HEK293 (cell line): ENCODE results near the gene EXOC2.
A peak's percentile ranks its signal among the peaks of the same experiment; 100 is the strongest.

Source experiments
- CTCF ChIA-PET: fragments of 350-600 bp; formaldehyde crosslinking; extraction: SDS; loops from one replicate; lab custom pipeline; 2021; ENCODE audit warnings: antibody characterized with exemption; lab: Yijun Ruan, JAX
- POLR2A ChIA-PET: fragments of 300-600 bp; formaldehyde crosslinking; extraction: SDS; loops from one replicate; lab custom pipeline; 2020; ENCODE audit warnings: antibody characterized with exemption, inconsistent platforms; lab: Yijun Ruan, JAX
- H3K27ac ChIP-seq: fragments of 200-500 bp; sonication (Bioruptor generic); 2 replicates; pipeline ENCODE4 v1.5.1; 2014; ENCODE audit warnings: low read depth, low read length, control low read depth, inconsistent platforms; ENCODE audit errors: extremely low read depth
- H3K36me3 ChIP-seq, 2 experiments: fragments of 200-500 bp in 1 of 2; sonication (Bioruptor generic) in 1 of 2; 1 replicate in 1 of 2; 2 replicates in 1 of 2; pipeline ENCODE4 v1.5.1; 2014 to 2017; ENCODE audit warnings: inconsistent platforms in 2 of 2, low read length in 2 of 2; ENCODE audit not compliant: control insufficient read depth in 2 of 2, insufficient read depth in 1 of 2
- H3K4me1 ChIP-seq: fragments of 200-500 bp; sonication (Bioruptor generic); 2 replicates; pipeline ENCODE4 v1.5.1; 2014; ENCODE audit warnings: mild to moderate bottlenecking, low read length, inconsistent platforms; ENCODE audit not compliant: control insufficient read depth, insufficient read depth
- H3K4me3 ChIP-seq: 2 replicates; pipeline ENCODE4 v1.5.1; 2011; ENCODE audit warnings: low read depth, mild to moderate bottlenecking, control low read depth, low read length, moderate library complexity
- H3K9me3 ChIP-seq: fragments of 200-500 bp; sonication (Bioruptor generic); 2 replicates; pipeline ENCODE4 v1.5.1; 2014; ENCODE audit warnings: low read depth, low read length, inconsistent platforms; ENCODE audit not compliant: control insufficient read depth, insufficient read depth
- BCL11B ChIP-seq: fragments of 450-650 bp; formaldehyde crosslinking; IDR thresholded peaks from 2 replicates; pipeline ENCODE4 v1.5.1; 2016; ENCODE audit warnings: low read depth, missing biosample characterization, missing genetic modification characterization
- SP7 ChIP-seq: fragments of 450-650 bp; formaldehyde crosslinking; IDR thresholded peaks from 2 replicates; pipeline ENCODE4 v1.5.1; 2016; ENCODE audit warnings: missing biosample characterization, missing genetic modification characterization
- WT1 ChIP-seq: fragments of 450-650 bp; formaldehyde crosslinking; IDR thresholded peaks from 2 replicates; pipeline ENCODE4 v1.5.1; 2016; ENCODE audit warnings: missing biosample characterization, missing genetic modification characterization
- ZBTB1 ChIP-seq: fragments of 450-650 bp; formaldehyde crosslinking; IDR thresholded peaks from 2 replicates; pipeline ENCODE4 v1.5.1; 2016; ENCODE audit warnings: missing biosample characterization, missing genetic modification characterization
- ZFP69B ChIP-seq: fragments of 450-650 bp; formaldehyde crosslinking; IDR thresholded peaks from 2 replicates; pipeline ENCODE4 v1.5.1; 2016; ENCODE audit warnings: missing biosample characterization, missing genetic modification characterization
- ZNF112 ChIP-seq: fragments of 450-650 bp; formaldehyde crosslinking; IDR thresholded peaks from 2 replicates; pipeline ENCODE4 v1.5.0; 2017; ENCODE audit warnings: missing biosample characterization, missing genetic modification characterization
- ZNF157 ChIP-seq: fragments of 450-650 bp; formaldehyde crosslinking; IDR thresholded peaks from 2 replicates; pipeline ENCODE4 v1.5.1; 2016; ENCODE audit warnings: missing biosample characterization, missing genetic modification characterization
- ZNF16 ChIP-seq: fragments of 450-650 bp; formaldehyde crosslinking; IDR thresholded peaks from 2 replicates; pipeline ENCODE4 v1.5.1; 2016; ENCODE audit warnings: low read depth, missing biosample characterization, missing genetic modification characterization
- ZNF169 ChIP-seq: fragments of 450-650 bp; formaldehyde crosslinking; IDR thresholded peaks from 2 replicates; pipeline ENCODE4 v1.5.1; 2016; ENCODE audit warnings: missing biosample characterization, missing genetic modification characterization
- ZNF239 ChIP-seq: fragments of 450-650 bp; formaldehyde crosslinking; IDR thresholded peaks from 2 replicates; pipeline ENCODE4 v1.5.1; 2016; ENCODE audit warnings: missing biosample characterization, missing genetic modification characterization
- ZNF292 ChIP-seq: fragments of 450-650 bp; formaldehyde crosslinking; IDR thresholded peaks from 2 replicates; pipeline ENCODE4 v1.5.1; 2016; ENCODE audit warnings: low read depth, missing biosample characterization, missing genetic modification characterization, borderline replicate concordance
- ZNF335 ChIP-seq: fragments of 450-650 bp; formaldehyde crosslinking; conservative IDR thresholded peaks from 2 replicates; pipeline ENCODE4 v1.5.1; 2016; ENCODE audit warnings: missing biosample characterization, missing genetic modification characterization
- ZNF341 ChIP-seq: fragments of 450-650 bp; formaldehyde crosslinking; IDR thresholded peaks from 2 replicates; pipeline ENCODE4; 2016; ENCODE audit warnings: low read depth, missing biosample characterization, missing genetic modification characterization
- ZNF473 ChIP-seq: fragments of 450-650 bp; formaldehyde crosslinking; IDR thresholded peaks from 2 replicates; pipeline ENCODE4 v1.5.1; 2017; ENCODE audit warnings: missing biosample characterization, missing genetic modification characterization
- ZNF48 ChIP-seq: fragments of 450-650 bp; formaldehyde crosslinking; IDR thresholded peaks from 2 replicates; pipeline ENCODE4 v1.5.1; 2016; ENCODE audit warnings: missing biosample characterization, missing genetic modification characterization
- ZNF529 ChIP-seq: fragments of 450-650 bp; formaldehyde crosslinking; IDR thresholded peaks from 2 replicates; pipeline ENCODE4 v1.5.1; 2017; ENCODE audit warnings: missing genetic modification characterization, missing biosample characterization; ENCODE audit not compliant: insufficient replicate concordance
- ZNF596 ChIP-seq: fragments of 450-650 bp; IDR thresholded peaks from 2 replicates; pipeline ENCODE4 v1.5.0; 2018; ENCODE audit warnings: missing biosample characterization, mild to moderate bottlenecking, missing genetic modification characterization, moderate library complexity
- ZNF623 ChIP-seq: fragments of 450-650 bp; formaldehyde crosslinking; IDR thresholded peaks from 2 replicates; pipeline ENCODE4 v1.5.1; 2016; ENCODE audit warnings: missing biosample characterization, missing genetic modification characterization
- ZNF654 ChIP-seq: fragments of 450-650 bp; formaldehyde crosslinking; IDR thresholded peaks from 2 replicates; pipeline ENCODE4 v1.5.1; 2016; ENCODE audit warnings: low read depth, missing biosample characterization, missing genetic modification characterization
- ZSCAN30 ChIP-seq: fragments of 450-650 bp; IDR thresholded peaks from 2 replicates; pipeline ENCODE4 v1.5.1; 2018; ENCODE audit warnings: missing biosample characterization, mild to moderate bottlenecking, missing genetic modification characterization, moderate library complexity
- TF ChIP-seq, protein P1 (sequence below): fragments of 450-650 bp; formaldehyde crosslinking; IDR thresholded peaks from 2 replicates; pipeline ENCODE4 v1.5.1; 2016; ENCODE audit warnings: missing biosample characterization, missing genetic modification characterization
- TF ChIP-seq, protein P2 (sequence below): fragments of 450-650 bp; formaldehyde crosslinking; IDR thresholded peaks from 2 replicates; pipeline ENCODE4 v1.5.1; 2016; ENCODE audit warnings: missing biosample characterization, missing genetic modification characterization
- TF ChIP-seq, protein P3 (sequence below): fragments of 450-650 bp; formaldehyde crosslinking; IDR thresholded peaks from 2 replicates; pipeline ENCODE4 v1.5.1; 2017; ENCODE audit warnings: missing biosample characterization, missing genetic modification characterization
- TF ChIP-seq, protein P4 (sequence below): fragments of 450-650 bp; formaldehyde crosslinking; IDR thresholded peaks from 2 replicates; pipeline ENCODE4 v1.5.1; 2016; ENCODE audit warnings: missing biosample characterization, missing genetic modification characterization

Gene EXOC2

DNA sequence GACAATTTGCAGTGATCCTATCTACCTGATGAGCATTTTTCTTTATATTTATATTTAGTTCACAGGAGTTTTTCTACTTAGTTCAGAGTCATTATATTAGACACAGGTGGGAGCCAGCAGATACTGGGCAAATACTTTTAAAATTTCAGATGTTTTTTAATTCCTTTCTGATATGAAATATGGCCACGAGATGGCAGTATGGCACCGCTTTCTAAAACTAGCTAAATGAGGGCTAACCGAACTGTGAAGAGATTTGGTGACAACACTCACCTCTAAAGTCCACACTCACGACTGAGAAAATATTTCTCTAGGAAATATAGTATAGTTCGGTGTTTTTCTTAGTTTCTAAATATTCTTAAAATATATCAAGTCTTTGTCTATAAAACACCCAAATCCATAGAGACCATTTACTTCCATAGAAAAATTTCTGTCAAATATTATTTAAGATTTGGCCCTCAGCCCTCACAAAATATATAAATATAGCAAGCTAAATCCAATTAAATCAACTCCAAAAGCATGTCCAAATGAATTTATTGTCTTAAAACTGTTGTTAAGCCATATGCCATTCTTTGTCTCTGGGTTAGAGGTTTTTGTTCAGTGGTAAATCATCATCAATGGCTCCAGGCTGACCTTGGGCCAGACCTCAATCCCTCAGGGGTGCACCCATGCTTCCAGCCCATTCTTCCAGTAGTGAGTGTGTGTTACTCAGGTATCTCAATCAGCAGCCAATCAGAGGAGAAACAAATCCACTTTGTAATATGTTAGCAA is 99.6 kb downstream of the EXOC2 start:
- CTCF ChIA-PET: interaction anchor here (0.5 to 5.7 kb wide), 68 partner anchors 10 to 844 kb away, joined by 3 to 49 read pairs (median 4); no protein-coding TSS in a partner anchor
- TF ChIP-seq ZNF654 (tag by site-specific recombination) (peak; percentile 88), ZNF335 (0 out of 2 replicates have a peak, but pooled peaks have one; percentile 26), SP7 (tag by site-specific recombination) (0 out of 2 replicates have a peak, but pooled peaks have one; percentile 19), ZNF48 (tag by site-specific recombination) (no peak)
- H3K27ac ChIP-seq: no peak overlapping the region
- H3K9me3 ChIP-seq: no peaks in the 10 kb centered on the region
- H3K36me3 ChIP-seq: peaks cover 14 to 48% of the 10 kb centered on the region in 2 experiments
- H3K4me1 ChIP-seq: no peaks in the 10 kb centered on the region; the same call in 1 of the 2 replicates
- POLR2A ChIA-PET: interaction anchor here (1.7 kb wide), 1 partner anchor 99 kb away, joined by 5 read pairs; no protein-coding TSS in a partner anchor
- no peak overlapping the region for H3K4me3 ChIP-seq

DNA sequence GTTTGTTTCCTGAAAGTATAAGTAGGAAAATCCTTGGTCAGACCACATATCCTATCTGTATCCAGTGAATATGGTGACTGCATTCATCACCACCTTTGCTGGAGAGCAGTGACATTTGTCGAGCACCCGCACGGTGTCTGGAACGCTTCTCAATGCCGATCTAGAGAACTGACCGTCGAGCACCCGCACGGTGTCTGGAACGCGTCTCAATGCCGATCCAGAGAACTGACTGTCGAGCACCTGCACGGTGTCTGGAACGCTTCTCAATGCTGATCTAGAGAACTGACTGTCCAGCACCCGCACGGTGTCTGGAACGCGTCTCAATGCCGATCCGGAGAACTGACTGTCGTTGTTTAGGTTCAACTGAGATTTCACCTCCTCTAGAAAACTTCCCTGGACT is 103.8 kb downstream of the EXOC2 start:
- CTCF ChIA-PET: no interaction called here
- H3K9me3 ChIP-seq: no peaks in the 10 kb centered on the region

More for the DNA sequence above, 103.8 kb downstream of the EXOC2 start:
- Histone ChIP-seq H3K36me3 (peaks cover 10 to 27% of the 10 kb centered on the region in 2 experiments), H3K4me3 (no peak overlapping the region), H3K4me1 (no peaks in the 10 kb centered on the region; the same call in 1 of the 2 replicates), H3K27ac (no peak overlapping the region)
- POLR2A ChIA-PET: no interaction called here
- TF ChIP-seq ZNF169 (tag by site-specific recombination) (no peak), ZNF341 (tag by site-specific recombination) (no peak), ZNF292 (tag by site-specific recombination) (no peak), ZNF112 (no peak), ZBTB1 (tag by site-specific recombination) (no peak), ZFP69B (no peak), ZNF239 (tag by site-specific recombination) (no peak), ZNF596 (no peak), ZNF623 (tag by site-specific recombination) (no peak), ZNF529 (tag by site-specific recombination) (no peak), ZNF157 (no peak), ZNF16 (tag by site-specific recombination) (no peak), WT1 (tag by site-specific recombination) (no peak), ZNF473 (no peak), BCL11B (no peak), ZSCAN30 (tag by site-specific recombination) (no peak)
- TF ChIP-seq, protein P1, sequence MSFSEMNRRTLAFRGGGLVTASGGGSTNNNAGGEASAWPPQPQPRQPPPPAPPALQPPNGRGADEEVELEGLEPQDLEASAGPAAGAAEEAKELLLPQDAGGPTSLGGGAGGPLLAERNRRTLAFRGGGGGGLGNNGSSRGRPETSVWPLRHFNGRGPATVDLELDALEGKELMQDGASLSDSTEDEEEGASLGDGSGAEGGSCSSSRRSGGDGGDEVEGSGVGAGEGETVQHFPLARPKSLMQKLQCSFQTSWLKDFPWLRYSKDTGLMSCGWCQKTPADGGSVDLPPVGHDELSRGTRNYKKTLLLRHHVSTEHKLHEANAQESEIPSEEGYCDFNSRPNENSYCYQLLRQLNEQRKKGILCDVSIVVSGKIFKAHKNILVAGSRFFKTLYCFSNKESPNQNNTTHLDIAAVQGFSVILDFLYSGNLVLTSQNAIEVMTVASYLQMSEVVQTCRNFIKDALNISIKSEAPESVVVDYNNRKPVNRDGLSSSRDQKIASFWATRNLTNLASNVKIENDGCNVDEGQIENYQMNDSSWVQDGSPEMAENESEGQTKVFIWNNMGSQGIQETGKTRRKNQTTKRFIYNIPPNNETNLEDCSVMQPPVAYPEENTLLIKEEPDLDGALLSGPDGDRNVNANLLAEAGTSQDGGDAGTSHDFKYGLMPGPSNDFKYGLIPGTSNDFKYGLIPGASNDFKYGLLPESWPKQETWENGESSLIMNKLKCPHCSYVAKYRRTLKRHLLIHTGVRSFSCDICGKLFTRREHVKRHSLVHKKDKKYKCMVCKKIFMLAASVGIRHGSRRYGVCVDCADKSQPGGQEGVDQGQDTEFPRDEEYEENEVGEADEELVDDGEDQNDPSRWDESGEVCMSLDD (tag by site-specific recombination): no peak
- TF ChIP-seq, protein P2, sequence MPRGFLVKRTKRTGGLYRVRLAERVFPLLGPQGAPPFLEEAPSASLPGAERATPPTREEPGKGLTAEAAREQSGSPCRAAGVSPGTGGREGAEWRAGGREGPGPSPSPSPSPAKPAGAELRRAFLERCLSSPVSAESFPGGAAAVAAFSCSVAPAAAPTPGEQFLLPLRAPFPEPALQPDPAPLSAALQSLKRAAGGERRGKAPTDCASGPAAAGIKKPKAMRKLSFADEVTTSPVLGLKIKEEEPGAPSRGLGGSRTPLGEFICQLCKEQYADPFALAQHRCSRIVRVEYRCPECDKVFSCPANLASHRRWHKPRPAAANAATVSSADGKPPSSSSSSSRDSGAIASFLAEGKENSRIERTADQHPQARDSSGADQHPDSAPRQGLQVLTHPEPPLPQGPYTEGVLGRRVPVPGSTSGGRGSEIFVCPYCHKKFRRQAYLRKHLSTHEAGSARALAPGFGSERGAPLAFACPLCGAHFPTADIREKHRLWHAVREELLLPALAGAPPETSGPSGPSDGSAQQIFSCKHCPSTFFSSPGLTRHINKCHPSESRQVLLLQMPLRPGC (tag by site-specific recombination): no peak
- TF ChIP-seq, protein P3, sequence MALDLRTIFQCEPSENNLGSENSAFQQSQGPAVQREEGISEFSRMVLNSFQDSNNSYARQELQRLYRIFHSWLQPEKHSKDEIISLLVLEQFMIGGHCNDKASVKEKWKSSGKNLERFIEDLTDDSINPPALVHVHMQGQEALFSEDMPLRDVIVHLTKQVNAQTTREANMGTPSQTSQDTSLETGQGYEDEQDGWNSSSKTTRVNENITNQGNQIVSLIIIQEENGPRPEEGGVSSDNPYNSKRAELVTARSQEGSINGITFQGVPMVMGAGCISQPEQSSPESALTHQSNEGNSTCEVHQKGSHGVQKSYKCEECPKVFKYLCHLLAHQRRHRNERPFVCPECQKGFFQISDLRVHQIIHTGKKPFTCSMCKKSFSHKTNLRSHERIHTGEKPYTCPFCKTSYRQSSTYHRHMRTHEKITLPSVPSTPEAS: no peak
- TF ChIP-seq, protein P4, sequence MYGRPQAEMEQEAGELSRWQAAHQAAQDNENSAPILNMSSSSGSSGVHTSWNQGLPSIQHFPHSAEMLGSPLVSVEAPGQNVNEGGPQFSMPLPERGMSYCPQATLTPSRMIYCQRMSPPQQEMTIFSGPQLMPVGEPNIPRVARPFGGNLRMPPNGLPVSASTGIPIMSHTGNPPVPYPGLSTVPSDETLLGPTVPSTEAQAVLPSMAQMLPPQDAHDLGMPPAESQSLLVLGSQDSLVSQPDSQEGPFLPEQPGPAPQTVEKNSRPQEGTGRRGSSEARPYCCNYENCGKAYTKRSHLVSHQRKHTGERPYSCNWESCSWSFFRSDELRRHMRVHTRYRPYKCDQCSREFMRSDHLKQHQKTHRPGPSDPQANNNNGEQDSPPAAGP: no peak
